ENCODE data around the gene CDC42EP2. TPM values are rescaled to one million over a fixed set of nuclear protein-coding genes. Genes with fewer than 3 reads are reported as not detected.

Gene CDC42EP2
- total and polyA plus RNA-seq, 2 of the 13 experiments (the other 11 are each of a cell fraction or from before 2014, with no cell fraction given) = 2.3 to 7.1 TPM

- no peak for TF ChIP-seq FOXA1 (IDR thresholded peaks at IDR 0.05)
- TF ChIP-seq FOXA1 (CRISPR knock-in tag; IDR thresholded peaks at IDR 0.05) = no peak
- no peak for TF ChIP-seq TARDBP (CRISPR knock-in tag; IDR thresholded peaks at IDR 0.05)
- no peak for TF ChIP-seq ZSCAN29 (CRISPR knock-in tag; conservative IDR thresholded peaks at IDR 0.05)
- TF ChIP-seq ZNF34 (CRISPR knock-in tag; IDR thresholded peaks at IDR 0.05; ENCODE audit: borderline replicate concordance) = no peak
- no peak for TF ChIP-seq ZNF235 (CRISPR knock-in tag; IDR thresholded peaks at IDR 0.05; ENCODE audit: borderline replicate concordance)
- peak; percentile 19; the same call in 1 of the 2 replicates for TF ChIP-seq ATF2 (CRISPR knock-in tag; IDR thresholded peaks at IDR 0.05)
- no peak for TF ChIP-seq CBX5 (CRISPR knock-in tag; IDR thresholded peaks at IDR 0.05; ENCODE audit: borderline replicate concordance)
- TF ChIP-seq RAD21 (CRISPR knock-in tag; IDR thresholded peaks at IDR 0.05) = no peak; the same call in 1 of the 2 replicates
- TF ChIP-seq TCF7L2 (IDR thresholded peaks at IDR 0.05; ENCODE audit: low read depth, low read length) = no peak
- TF ChIP-seq ZNF816 (CRISPR knock-in tag; IDR thresholded peaks at IDR 0.05; ENCODE audit: borderline replicate concordance) = no peak
- TF ChIP-seq ARNT (IDR thresholded peaks at IDR 0.05) = no peak
- no peak; the same call in 1 of the 2 replicates for TF ChIP-seq ZBTB7B (CRISPR knock-in tag; IDR thresholded peaks at IDR 0.05)
- TF ChIP-seq ZUFSP (CRISPR knock-in tag; IDR thresholded peaks at IDR 0.05; ENCODE audit: borderline replicate concordance) = no peak
- no peak; the same call in 1 of the 2 replicates for TF ChIP-seq REL (CRISPR knock-in tag; conservative IDR thresholded peaks at IDR 0.05)
- no peak; the same call in 1 of the 2 replicates for TF ChIP-seq HOXD1 (CRISPR knock-in tag; IDR thresholded peaks at IDR 0.05)
- TF ChIP-seq ZNF543 (CRISPR knock-in tag; IDR thresholded peaks at IDR 0.05) = no peak
- TF ChIP-seq SAFB2 (CRISPR knock-in tag; IDR thresholded peaks at IDR 0.05; ENCODE audit: borderline replicate concordance, low read depth) = no peak
- no peak for TF ChIP-seq FOXP1 (IDR thresholded peaks at IDR 0.05)
- no peak for TF ChIP-seq FOXP1 (CRISPR knock-in tag; IDR thresholded peaks at IDR 0.05)
- peak; percentile 85 for TF ChIP-seq TAF1 (CRISPR knock-in tag; IDR thresholded peaks at IDR 0.05)
- no peak for TF ChIP-seq ZSCAN5A (CRISPR knock-in tag; IDR thresholded peaks at IDR 0.05; ENCODE audit: borderline replicate concordance)
- TF ChIP-seq NFIC (IDR thresholded peaks at IDR 0.05; ENCODE audit: low read length) = no peak
Observed at GRCh38 chr11:65314501-65315203, at the start of gene CDC42EP2 (continued).
